Hematopoietic multipotent progenitor cell treated with erythropoietin and hydrocortisone succinate and interleukin-3 and kit ligand, for 15 days (in vitro differentiated cells): ENCODE data around the gene SLK.

Experiments
- DNase-seq: peaks from one replicate; pipeline ENCODE4 v3.0.0-alpha.2; 2015; ENCODE audit warnings: low spot score

Gene SLK

GRCh38 chr10:104034401-104035193 is 67.7 kb downstream of the SLK start:
- no peak for DNase-seq

GRCh38 chr10:104035194-104036068 is 68.5 kb downstream of the SLK start:
- DNase-seq = no peak

- no peak for DNase-seq
These were observed 69.1 kb downstream of the SLK start for GRCh38 chr10:104036069-104036384.

GRCh38 chr10:104036518-104037260 is 69.7 kb downstream of the SLK start:
- no peak for DNase-seq

- DNase-seq = no peak
These were observed 70.5 kb downstream of the SLK start for GRCh38 chr10:104037261-104037951.

GRCh38 chr10:104038537-104038936 is 71.6 kb downstream of the SLK start:
- no peak for DNase-seq

- DNase-seq = no peak
These were observed 72.2 kb downstream of the SLK start for GRCh38 chr10:104038958-104039752.

- DNase-seq = no peak
These were observed 73.4 kb downstream of the SLK start for GRCh38 chr10:104040382-104040781.

- DNase-seq = no peak
These were observed 74.2 kb downstream of the SLK start for GRCh38 chr10:104040862-104041789.

GRCh38 chr10:104041891-104042535 is 75.1 kb downstream of the SLK start:
- DNase-seq = no peak

- no peak for DNase-seq
These were observed 76.4 kb downstream of the SLK start for GRCh38 chr10:104043185-104043830.

GRCh38 chr10:104043854-104044253 is 76.9 kb downstream of the SLK start:
- DNase-seq = no peak

- no peak for DNase-seq
These were observed 78.5 kb downstream of the SLK start for GRCh38 chr10:104045151-104046089.

GRCh38 chr10:104046651-104047050 is 79.7 kb downstream of the SLK start:
- no peak for DNase-seq

GRCh38 chr10:104049504-104050250 is 82.7 kb downstream of the SLK start:
- no peak for DNase-seq

GRCh38 chr10:104052431-104052830 is 85.5 kb downstream of the SLK start:
- no peak for DNase-seq

- no peak for DNase-seq
These were observed 86.3 kb downstream of the SLK start for GRCh38 chr10:104053201-104053600.
